HG02642 (cell line): ENCODE measurements around the gene KIF13A.
"Not testable (repeated sequence)": the region's sequence is repeated elsewhere in the genome, so short reads cannot be mapped to it uniquely, and the experiment has no call there.

Source experiments
- ATAC-seq: cut with Tn5 transposase; IDR thresholded peaks from one replicate; pipeline ENCODE4 v1.9.1; 2021; ENCODE audit warnings: mild to moderate bottlenecking; ENCODE audit not compliant: unreplicated experiment, poor library complexity

Gene KIF13A

GRCh38 chr6:17999425-17999824 lies 12.0 kb upstream of the KIF13A start:
- ATAC-seq, result no peak

DNA sequence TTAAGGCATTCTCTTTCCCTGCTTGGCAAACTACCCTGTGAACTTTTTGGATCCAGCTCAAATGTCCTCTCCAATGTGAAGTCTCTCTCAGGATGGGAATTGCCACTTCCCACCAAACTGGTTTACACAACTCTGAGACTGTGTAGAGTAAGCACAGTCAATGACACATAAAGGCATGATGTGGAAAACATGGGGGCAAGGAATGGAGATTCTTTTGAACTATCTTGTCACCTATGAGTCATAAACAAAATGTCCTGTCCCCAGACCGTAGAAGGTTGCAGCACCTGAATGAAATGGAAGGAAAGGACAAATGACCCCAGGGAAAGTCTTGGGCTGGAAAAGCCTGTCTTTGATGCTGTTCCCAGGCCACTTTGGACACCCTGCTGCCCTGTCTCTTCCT lies 11.0 kb upstream of the KIF13A start:
- no peak for ATAC-seq

- ATAC-seq, result no peak
Measured at GRCh38 chr6:17998003-17998402, 10.6 kb upstream of the KIF13A start.

GRCh38 chr6:17995414-17995813 lies 8.0 kb upstream of the KIF13A start:
- ATAC-seq, result no peak

- no peak for ATAC-seq
Measured at GRCh38 chr6:17994019-17994418, 6.6 kb upstream of the KIF13A start.

DNA sequence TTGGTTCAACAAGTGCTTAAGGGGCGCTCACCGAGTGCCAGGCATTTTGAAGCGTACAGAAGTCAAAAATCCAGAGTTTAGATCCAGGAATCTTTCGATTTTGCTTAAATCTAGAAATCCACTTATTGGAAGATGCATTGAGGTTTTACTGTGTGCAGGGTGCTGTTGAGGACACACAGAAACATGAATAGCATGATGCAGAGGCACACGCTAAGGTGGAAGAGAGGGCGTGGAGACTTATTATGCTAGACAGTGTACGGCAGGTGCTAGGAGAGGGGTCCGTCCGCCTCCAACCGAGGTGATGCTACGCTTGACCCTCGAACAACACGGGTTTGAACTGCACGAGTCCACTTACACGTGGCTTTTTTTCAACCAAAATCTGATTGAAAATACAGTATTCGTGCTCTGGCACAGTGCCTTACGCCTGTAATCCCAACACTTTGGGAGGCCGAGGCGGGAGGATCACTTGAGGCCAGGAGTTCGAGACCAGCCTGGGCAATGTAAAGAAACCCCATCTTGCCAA lies 1.0 kb upstream of the KIF13A start:
- no peak for ATAC-seq

- peak; percentile 80 for ATAC-seq
Measured at GRCh38 chr6:17987697-17988421, 424 bp upstream of the KIF13A start.

DNA sequence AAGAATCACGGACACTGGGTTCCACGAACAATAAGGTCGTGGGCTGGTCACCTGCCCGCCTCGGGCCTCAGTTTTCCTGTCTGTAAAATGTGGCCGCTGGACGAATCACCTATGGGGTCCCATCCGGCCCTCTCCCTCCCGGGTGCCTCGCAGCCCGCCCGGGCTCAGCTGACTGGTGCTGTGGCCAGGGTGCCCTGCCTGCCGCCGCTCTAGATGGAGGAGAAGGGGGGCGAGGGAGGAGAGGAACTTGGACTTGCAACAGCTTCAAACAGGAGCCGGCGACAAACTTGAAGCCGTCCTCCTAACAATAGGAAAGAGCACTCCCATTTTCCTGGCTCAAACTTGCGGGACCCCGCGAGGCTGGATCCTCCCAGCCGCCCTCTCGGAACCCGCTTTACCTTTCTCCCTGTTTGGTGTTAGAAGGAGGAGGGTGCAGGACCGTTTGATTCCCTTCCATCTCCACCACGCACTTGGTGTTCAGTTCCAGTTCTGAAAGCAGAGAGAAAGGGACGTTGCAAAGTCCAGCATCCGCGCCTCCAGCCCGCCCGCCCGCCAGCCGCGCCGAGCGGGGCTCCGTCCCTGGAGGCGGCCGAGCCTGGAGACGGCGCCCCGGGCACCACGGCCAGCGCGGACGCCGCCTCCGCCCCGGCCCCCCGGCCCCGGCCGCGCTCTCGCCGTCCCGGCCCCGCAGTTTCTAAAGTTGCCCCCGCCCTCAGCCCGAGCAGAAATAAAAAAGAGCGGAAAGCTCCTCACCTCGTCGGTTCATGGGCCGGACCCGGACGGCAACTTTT lies 584 bp downstream of the KIF13A start:
- ATAC-seq, result peak; percentile 18

- ATAC-seq, result no peak
Measured at GRCh38 chr6:17985934-17986655, 1.3 kb downstream of the KIF13A start.

DNA sequence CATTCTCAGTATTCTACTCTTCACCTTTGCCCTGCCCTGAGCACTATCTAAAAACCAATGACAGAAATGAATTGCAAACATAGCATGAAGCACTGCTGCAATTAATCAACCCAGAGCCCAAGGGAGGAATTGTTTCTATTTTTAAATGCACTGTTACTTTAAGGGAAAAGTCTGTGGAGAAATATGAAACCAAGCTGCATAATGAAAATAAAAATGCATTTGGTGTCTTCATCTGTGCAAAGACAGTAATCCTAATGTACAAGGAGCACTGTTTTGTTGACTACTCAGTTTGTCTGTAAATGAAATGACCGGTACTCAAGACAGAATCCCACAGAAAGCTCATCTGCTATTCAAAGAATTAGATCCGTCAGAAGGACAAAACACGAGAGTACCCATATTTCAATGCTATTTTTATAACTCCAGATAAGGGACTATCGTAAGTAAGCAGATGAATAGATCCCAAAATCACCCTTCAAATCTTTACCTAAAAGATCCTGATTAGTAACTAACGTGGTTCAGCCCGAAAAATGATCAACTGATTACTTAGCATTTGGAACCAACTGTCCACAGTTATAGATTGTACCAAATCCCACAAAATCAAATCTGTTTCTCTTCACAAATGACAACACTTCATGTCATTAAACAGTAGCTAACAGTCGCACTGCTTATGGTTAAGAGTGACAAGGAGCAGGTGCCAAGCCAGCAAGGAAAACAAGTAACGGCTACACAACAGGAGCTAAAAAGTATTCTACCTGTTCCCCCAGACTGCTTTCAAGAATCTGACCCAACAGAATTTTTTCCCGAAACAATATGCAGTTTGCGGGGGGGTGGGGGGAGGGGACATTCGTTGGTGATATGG lies 2.4 kb downstream of the KIF13A start:
- no peak for ATAC-seq

DNA sequence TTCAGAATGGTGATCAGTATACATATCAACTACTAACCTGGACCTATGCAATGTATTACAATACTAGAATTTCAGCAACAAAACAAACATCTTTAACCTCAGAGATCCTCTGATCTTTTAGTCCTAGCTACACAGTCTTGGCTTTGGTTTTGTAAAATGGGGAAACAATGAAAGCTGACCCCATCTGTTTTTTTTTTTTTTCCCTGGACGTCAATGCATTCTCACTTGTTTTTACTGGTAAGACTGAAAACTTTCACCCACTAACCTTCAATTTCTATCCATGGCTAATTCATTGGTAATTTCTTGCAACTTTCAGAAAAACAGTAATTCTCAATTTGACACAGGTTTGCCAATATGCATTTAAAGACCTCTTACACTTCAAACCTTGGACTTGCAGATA lies 3.0 kb downstream of the KIF13A start:
- ATAC-seq, result no peak

DNA sequence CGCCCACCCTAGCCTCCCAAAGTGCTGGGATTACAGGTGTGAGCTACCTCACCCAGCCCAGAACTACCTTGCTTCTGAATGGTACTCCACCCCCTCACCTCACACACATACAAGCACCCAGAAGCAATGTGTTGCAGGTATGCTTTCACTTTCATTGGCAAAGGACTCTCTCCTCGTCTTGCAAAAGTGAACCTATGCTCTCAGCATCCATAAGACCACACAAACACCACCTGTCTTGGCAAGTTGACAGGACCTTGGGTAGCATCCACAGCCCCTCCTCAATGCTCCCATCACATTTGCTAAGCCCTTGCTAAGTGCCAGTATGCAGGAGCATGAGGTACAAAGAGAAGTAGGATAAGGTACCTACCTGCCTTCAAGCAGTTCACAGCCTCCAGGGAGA lies 3.7 kb downstream of the KIF13A start:
- ATAC-seq, result no peak

- no peak for ATAC-seq
Measured at GRCh38 chr6:17980329-17980728, 7.1 kb downstream of the KIF13A start.

- ATAC-seq, result no peak
Measured at GRCh38 chr6:17979479-17979878, 8.0 kb downstream of the KIF13A start.

GRCh38 chr6:17976258-17976657 lies 11.2 kb downstream of the KIF13A start:
- not testable (repeated sequence) for ATAC-seq

DNA sequence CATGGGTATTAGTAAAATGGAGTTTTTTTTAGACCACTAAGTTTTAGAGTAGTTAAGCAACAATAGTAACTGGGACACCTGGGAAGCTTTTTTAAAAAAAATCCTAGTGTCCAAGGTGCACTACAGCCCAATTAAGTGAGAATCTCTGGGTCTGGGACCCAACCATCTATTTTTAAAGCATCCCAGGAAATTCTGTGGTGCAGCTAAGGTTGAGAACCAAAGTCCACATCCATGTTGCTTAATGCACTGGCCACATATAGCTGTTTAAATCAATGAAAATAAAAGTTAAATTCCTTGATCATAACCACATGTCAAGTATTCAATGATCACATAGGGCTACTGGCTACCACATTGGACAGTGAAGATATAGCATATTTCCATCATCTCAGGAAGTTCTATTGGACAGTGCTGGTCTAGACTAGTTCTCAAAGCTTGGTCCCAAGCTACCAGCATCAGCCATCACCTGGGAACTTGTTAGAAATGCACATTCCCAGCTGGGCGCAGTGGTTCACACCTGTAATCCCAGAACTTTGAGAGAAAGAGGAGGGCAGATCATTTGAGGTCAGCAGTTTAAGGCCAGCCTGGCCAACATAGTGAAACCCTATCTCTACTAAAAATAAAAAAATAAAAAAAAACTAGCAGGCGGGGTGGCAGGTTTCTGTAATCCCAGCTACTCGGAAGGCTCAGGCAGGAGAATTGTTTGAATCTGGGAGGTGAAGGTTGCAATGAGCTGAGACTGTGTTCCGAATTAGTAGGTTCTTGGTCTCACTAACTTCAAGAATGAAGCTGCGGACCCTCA lies 12.7 kb downstream of the KIF13A start:
- ATAC-seq, result no peak

- no peak for ATAC-seq
Measured at GRCh38 chr6:17972978-17973622, 14.3 kb downstream of the KIF13A start.

GRCh38 chr6:17972074-17972952 lies 15.1 kb downstream of the KIF13A start:
- ATAC-seq, result no peak
